Dermis microvascular lymphatic vessel endothelial cell (primary cell): ENCODE data around the gene OTOF. TPM values are rescaled to one million over a fixed set of nuclear protein-coding genes. Genes with fewer than 3 reads are reported as not detected.
A peak's percentile ranks its signal among the peaks of the same experiment; 100 is the strongest.

Experiments used
- DNase-seq, 2 donors: peaks; one replicate each; pipeline versions ENCODE4 v3.0.0 to v3.0.0-alpha.2; 2010; ENCODE audit warnings: low read depth in 2 of 2
- total RNA-seq: library from RNA; depleted of rRNA; stranded (reverse); fragments of >200 nt; gene quantifications from 2 replicates; pipeline ENCODE4 v1.2.1, GENCODE V29; 2014

Gene OTOF
- total RNA-seq, 1 donor from 2014 or later, result 20.8 TPM

DNA sequence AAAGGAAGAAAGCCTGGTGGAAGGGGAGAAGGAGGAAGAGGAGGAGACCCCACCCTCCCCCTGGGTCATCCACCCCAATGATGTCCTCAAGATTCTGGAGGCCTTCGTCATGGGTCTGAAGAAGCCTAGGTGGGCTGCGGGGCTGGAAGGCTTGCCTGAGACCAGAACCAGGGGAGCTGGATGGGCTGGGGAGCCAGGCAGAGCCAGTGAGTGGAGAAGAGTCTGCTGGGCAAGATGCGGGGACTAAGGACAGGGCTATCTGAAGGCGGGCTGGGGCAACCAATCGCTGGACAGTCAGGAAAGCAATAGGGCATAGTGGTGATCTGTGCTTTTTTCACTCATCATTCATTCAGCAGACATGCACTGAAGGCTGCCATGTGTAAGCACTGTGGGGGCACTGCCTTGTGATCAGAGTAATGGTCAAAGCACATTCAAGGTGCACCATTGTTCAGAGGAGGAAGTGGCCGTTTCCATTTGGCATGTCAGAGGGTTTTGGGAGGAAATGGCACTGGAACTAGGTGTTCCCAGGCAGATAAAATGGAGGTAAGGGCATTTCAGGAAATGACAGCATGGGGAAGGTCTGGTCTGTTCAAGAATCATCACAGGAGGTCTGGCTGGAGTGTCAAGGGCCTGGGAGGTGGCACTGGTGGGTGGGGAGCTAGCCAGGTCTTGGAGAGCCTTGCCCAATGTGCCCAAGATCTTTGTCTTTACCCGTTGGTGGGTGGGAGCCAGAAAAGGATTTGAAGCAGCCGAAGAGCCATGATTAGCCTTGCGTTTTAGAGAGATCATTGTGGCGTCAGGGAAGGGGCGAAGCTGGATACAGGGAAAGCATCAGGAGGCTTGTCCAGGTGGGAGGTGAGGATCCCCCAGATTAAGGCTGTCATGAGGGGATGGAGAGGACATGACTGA is 24.2 kb downstream of the OTOF start:
- DNase-seq, result peak; percentile 65 to 66

DNA sequence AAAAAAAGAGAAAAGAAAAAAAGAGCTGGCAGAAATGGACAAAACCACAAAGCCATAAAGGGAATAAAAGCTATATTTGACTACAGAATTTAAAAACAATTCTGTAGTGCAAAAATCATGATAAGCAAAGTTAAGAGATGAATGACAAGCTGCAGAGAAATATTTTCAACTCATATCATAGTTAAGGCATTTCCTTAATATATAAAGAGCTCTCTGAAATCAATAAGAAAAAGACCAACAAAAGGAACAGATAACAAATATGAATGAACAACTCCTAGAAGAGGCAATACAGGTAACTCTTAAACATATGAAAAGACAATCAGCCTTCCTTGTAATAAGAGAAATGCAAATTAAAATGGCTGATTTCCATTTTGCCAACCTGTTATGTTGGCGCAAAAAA is 26.2 kb downstream of the OTOF start:
- no peak for DNase-seq

DNA sequence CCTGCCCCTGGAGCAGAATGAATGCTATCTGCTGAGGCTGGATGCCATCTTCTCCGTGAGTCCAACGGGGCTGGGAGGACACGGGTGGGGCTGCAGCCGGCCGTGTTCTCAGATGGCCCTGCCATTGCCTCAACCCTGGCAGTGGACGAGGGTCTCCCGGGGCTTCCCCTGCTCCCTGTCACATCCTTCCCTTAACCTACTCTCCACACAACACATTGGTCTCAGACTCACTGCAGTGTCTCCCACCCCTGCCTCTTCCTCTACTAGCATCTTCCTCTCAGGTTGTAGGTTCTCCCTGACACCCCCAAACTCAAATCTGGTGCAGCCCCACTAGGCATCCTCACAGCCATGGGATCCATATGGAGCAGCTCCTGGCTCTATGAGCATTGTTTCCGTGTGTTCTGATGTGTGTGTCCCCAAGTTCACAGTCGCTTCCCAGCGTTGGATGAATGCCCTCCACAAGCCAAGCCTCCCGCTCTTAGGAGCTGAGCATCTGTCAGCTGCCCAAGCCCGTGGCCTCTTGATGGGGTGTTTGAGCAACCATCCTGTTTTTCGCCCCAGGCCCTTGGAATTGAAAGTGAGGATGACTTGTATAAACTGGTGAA is 27.8 kb downstream of the OTOF start:
- DNase-seq, result no peak

DNA sequence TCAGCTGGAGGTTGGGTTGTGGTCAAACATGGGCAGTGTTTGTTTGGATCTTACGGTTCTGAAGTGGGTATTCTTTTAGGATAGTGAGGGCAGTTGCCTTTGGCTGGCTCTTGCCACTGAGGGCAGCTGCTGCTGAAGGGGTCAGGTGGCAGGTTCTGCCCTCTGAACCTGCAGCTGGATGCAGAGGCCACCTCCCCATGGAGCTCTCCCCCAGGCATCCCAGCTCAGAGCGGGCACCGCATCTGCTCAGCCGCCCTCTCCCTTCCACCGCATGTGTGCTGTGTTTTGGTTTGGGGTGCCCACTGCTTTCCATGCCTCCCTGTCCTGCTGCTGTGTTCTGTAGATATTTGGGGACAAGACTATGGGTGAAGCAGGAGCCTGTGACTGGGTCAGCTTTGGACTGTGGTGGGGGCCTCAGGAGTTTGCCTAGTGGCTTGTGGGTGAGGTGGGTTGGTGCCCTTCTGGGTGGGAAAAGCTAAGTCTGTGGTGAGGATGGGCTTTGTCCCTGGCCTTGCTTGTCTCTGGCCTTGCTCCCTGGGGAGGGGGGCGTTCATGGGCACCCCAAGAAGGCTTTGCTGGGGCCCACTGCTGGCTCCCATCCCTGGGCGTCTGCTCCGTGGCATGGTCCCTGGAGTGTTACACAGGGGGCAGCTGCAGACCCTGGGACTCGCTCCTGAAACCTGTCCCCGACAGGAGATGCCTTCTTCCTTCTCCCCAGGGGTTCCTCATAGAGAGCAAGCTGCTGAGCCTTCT is 28.5 kb downstream of the OTOF start:
- DNase-seq, result no peak

DNA sequence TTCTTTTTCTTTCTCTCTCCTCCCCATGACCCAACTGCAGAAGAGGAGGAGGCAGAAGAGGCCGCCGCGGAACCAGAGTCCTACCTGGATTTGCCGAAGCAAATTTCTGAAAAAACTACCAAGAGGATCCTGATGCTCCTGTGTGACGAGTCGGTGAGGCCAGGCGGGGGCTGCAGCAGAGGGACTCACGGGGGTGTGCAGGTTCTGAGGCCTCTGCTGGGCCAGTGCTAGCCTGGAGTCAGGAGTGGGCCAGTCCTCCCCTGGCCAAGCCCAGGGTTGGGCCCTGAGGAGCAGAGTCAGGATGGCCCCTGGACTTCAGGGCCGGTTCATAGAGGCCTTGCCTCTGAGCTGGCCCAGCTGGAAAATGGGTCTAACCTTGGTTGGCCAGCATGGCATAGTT is 29.3 kb downstream of the OTOF start:
- no peak for DNase-seq

DNA sequence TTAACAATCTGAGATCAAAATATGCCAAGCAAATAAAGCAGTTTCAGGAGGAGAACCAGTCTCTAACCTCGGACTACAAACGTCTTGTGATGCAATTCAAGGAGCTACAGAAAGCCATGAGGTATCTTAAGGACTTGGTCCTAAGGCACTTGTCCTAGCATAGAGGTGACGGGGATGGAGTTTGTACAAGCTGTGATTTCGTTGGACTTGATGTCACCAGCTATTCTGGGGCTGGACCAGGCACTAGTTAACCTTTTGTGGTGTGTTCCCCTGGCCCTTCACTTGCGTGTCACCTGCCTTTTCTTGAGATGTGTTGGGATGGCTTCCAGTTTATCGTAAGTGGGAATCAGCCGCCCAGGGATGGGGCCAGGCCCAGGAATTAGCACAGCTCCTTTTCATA is 33.7 kb downstream of the OTOF start:
- DNase-seq, result no peak

DNA sequence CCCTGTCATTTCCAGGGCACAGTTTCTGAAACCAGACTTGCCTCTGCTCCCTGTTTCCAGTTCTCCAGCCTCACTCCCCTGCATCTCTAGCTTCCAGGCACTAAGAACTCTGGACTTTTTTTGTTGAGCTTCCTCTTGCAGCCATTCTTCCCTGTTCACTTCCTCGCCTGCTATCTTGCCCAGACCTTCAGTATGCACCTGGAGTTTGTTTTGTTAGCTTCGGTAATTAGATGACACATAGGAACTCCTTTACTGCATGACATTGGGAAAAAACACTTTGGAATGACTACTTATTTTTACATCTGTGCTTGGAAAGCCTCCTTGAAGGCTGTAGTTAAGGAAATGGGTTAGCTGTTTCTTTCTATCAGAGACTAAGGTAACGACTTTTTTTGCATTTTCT is 35.2 kb downstream of the OTOF start:
- DNase-seq, result peak in 1 of 2 donors; percentile 61

DNA sequence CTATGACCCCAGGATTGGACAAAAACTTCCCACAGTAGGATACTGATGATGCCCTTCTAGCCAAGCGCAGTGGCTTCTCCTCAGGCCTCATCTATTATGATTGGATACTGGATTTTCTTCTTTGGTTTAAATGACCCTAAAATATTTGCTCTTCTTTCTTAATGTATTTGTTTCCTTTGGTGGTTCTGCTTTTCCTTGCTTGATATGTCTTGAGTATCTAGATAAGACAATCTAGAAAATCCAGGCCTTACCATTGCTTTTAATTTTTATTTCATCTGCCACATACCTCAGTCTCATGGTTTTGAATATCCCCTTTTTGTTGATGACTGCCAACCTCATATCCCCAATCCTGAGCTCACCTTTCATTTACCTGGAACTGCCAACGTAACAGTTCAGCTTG is 35.6 kb downstream of the OTOF start:
- no peak for DNase-seq

DNA sequence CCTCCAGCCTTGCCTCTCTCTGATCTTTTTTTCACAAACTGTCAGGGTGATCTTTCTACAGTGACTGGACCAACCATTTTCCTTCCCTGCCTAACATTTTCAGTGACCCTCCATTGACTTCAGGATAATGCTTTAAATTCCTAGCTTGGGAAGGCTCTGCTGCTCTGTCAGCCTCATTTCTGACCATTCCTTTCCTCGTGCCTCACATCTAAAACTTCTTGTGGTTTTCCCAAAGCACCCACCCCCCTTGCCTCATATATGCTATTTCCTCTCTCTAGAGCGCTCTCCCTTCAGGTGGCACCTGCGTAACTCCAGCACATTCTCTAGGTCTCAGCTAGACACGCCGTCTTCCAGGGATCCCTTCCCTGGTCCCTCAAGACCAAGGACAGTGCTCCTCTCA is 39.0 kb downstream of the OTOF start:
- DNase-seq, result no peak

DNA sequence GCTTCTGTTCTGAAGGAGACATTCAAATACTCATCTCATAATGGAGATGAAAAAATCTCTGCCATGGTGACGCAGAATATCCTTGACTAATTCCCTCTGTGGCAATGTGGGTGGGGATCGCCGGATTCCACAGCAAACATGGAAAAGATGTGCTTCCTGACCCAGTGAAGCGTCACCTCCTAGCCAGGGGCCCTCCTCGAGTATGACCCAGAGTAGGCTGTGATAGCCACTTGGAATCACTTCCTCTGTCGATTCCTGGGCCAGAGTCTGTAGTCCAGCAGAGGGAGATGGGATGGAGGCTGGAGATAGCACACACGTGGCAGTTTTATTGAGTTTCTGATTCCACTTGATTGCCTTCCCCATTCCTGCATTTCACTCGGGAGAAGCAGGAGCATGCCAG is 39.4 kb downstream of the OTOF start:
- DNase-seq, result no peak

DNA sequence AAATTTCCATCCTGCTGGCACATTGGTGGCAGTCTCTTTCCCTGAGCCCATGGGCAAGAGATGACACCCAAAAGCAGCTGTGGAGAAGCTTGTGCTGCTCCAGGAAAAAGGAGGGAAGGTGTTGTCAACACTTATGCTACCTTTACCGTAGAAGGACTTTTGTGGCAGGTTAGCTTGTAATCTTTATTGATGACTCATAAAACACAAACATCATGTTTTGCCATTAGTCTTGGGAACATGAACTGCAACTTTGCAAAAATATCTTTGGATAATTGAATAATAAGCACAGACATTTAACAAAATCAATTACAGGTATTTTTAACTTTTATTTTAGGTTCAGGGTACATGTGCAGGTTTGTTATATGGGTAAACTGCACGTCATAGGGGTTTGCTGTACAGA is 42.8 kb downstream of the OTOF start:
- DNase-seq, result no peak

DNA sequence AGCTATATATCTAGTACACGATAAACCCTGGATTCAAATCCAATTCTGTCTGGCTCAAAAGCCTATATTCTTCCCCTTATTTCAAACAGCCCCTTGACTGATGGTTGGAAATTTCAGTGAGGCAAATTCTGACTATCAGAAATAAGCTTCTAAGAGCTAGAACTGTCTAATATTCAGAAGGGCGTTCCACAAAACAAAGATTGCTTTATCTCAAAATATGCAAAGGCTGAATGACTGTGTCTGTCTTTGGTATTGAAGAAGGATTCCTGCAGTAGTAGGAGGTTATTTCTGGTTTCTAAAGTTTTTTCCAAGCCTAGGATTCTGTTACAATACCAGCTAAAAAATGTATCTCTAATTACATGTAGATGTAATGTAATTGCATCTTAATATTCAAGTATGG is 45.1 kb downstream of the OTOF start:
- no peak for DNase-seq

DNA sequence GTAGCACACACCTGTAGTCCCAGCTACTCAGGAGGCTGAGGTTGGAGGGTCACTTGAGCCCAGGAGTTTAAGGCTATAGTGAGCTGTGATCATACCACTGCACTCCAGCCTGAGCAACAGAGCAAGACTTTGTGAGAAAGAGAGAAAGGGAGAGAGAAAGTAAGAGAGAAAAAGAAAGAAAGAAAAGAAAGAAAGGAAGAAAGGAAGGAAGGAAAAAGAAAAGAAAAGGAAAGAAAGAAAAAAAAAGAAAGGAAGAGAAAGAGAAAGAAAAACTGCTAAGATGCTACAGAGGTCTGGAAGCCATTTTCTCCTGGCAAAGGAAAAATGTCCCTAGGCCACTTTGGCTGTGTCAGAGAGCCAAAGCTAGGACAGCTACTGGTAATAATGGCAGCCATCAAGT is 45.6 kb downstream of the OTOF start:
- no peak for DNase-seq

DNA sequence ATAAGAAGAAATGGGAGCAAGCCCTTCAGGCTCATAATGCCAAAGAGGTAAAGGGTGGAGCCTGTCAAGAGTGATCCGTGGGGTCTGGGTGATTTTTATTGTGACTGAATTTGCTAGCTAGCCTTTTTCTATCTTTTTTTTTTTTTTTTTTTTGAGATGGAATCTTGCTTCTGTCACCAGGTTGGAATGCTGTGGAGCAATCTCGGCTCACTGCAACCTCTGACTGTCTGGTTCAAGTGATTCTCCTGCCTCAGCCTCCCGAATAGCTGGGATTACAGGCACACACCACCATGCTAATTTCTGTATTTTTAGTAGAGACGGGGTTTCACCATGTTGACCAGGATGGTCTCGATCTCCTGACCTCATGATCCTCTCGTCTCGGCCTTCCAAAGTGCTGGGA is 47.1 kb downstream of the OTOF start:
- no peak for DNase-seq

DNA sequence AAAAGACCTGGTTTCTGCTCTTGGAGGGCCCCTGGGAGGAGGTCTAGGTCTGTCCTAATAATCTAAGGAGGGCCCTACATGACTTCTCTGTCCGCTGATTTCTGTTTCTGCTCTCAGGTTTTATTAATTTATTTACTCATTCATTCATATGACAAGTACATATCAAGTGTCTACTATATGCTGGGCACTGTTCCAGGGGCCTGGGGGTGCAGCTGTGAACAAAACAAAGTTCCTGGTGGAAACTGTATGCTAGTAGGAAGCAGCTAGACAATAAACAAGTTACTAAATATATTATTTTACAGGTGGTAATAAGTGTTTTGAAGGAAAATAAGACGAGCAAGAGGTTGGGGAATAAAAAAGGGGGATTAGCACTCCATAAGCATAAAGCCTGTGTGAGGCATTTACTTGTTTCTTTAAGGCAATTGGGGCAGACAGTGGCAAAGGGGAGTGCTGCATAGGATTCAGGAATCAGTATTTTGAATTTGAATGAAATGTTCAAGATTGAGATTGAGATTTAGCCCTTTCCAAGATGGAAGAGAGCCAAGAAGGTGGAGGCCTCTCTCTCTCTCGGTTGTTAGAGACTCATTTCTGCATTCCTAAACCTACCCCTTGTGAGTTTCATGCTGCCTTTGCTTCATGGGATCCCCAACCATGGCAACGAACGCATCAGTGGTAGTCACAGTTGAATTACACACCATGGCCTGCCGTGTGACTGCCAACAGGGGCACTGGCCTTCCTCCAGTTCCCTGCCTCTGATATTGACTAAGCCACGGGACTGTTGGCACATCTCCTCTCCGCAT is 47.9 kb downstream of the OTOF start:
- peak in 1 of 2 donors; percentile 25 for DNase-seq

DNA sequence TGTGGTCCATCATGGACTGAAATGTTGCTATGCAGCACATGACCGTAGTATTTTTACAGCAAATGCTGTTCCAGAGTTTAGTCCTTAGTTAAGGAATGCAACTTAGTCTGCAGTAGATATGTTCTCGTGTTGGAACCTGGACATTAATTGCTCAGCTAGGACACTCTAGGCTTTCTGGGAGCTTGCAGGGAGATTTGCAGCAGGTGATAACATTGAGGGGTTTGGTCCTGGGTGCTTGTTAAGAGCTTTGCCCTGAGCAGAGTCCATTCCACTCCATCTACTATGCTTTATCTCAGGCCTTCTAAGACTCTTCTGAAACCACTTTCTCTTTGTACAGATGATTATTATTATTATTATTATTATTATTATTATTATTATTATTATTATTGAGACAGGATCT is 49.1 kb downstream of the OTOF start:
- no peak for DNase-seq

DNA sequence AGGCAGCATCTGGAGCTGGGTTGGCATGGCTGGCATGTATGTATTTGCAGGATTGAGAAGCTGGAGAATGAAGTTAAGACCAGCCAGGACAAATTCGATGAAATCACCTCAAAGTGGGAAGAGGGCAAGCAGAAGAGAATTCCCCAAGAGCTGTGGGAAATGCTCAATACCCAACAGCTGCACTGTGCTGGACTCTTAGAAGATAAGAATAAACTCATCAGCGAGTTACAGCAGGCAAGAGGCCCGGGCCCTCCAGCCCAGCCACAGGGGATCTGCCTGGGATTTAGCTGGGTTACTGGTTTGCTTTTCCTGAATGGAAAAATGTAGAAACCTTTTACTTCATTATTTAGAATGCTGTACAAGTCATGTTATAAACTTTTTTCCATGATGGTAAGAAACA is 53.7 kb downstream of the OTOF start:
- DNase-seq, result no peak

DNA sequence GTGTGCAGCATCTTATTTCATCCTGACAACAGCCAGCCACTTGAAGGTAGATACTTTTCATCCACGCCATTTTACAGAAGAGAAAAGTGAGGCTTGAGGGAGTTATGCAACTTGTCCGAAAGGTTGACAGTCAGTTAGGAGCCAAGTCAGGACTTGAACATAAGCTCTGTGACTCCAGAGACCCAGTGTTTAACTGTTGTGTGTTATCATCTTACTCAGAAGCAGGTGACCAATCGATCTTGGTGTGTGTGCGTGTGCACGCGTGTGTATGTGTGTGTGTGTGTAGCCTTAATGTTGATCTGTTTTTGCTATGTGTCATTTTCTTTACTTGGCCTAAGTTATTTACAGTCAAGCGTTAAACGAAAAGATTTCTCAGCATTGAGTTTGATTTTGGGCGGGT is 54.2 kb downstream of the OTOF start:
- no peak for DNase-seq

DNA sequence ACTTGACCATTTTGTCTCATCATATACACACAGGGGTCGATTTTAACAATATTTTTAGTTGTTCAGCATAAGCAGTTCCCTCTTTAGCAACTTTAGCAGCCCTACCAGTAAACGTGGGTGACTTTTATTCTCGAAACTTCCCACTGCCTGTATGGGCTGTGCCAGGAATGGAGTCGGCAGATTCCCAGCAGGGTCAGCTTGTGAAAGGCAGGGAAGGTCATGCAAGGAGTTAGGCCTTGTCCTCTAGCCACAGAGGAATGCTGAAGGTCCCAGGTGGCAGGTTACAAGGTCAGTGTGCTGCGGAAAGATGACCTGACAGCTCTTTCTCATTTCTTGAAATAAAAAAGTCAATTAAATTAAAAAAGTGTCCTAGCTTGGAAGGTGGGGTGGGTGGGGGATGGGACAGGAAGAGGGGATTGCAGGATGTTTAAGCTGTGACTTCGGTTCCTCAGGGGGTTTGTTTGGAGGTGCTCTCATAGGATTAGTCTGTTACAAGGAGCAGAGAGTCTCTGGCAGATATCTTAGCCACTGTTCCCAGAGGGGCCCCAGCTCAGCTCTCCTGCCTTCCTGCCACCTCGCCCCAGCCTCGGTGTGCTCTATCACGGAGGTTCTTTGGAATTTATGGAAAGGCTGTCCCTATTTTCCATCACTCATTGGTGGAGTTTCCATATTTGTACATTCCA is 54.8 kb downstream of the OTOF start:
- no peak for DNase-seq

DNA sequence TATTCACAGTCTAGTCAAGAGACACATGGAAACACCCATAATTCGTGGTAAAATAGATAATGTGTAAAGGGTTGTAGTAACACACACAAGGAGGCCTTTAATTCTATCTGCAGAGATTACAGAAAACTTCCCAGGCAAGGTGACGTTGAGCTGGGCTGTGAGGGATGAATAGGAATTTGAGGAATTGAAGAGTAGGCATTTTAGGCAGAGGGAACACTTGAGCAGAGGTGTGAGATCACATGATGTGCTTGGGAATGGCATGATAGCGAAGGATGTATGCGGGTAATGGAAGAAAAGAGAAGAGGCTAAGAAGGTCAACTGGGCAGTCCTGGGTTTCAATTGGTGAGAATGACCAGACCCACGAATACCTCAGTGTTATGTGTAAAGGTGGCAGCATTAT is 56.0 kb downstream of the OTOF start:
- no peak for DNase-seq

DNA sequence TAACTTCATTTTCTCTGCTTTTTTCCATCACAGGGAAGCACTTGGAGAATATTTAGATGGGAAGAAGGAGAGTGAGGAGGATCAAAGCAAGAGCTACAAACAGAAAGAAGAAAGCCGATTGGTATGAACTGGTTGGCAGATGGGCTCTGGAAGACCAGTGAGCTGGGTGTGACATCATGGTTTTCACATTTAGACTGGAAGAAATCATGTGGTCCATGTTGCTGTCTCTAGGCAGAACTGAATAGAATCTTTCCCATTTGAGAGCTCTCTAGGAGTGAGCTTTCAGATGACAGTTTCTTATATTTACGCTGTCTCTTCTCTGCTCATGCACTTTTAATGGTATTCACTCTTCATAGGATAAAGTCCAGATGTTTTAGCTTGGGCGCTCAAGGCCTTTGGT is 63.6 kb downstream of the OTOF start:
- no peak for DNase-seq
